OCI-LY7 (cell line): ENCODE results near the gene OR2M5.

ENCODE experiments used
- CTCF ChIP-seq: fragments of 200-600 bp; sonication (generic); conservative IDR thresholded peaks from 2 replicates; pipeline ENCODE4 v1.5.1; 2014; ENCODE audit warnings: mild to moderate bottlenecking, antibody characterized with exemption, low read length, moderate library complexity, mixed read lengths
- EZH2phosphoT487 ChIP-seq: fragments of 200-600 bp; sonication (generic); IDR thresholded peaks from 2 replicates; pipeline ENCODE4 v1.6.1; 2018; ENCODE audit warnings: low read depth, borderline replicate concordance, mild to moderate bottlenecking, mixed run types, antibody characterized with exemption, low read length, moderate library complexity, mixed read lengths

- TF ChIP-seq CTCF (no peak), EZH2phosphoT487 (no peak)
Measured at GRCh38 chr1:248143311-248143710, 1.6 kb upstream of the OR2M5 start.
